Activated naive CD4-positive, alpha-beta T cell treated with anti-CD3 and anti-CD28 coated beads for 36 hours (primary cell): ENCODE data around the gene KCNJ2. TPM values are rescaled to one million over a fixed set of nuclear protein-coding genes. Genes with fewer than 3 reads are reported as not detected.

ENCODE experiments used
- CTCF ChIA-PET: fragments of 350-600 bp; sonication (Branson Sonifier 250); formaldehyde crosslinking; loops from one replicate; lab custom pipeline; 2021; ENCODE audit warnings: antibody characterized with exemption; lab: Charles Lee
- DNase-seq: peaks from one replicate; pipeline ENCODE4 v3.0.0-alpha.2; 2020
- H3K27ac Mint-ChIP-seq: one replicate; pipeline ENCODE4 v1.8.0; 2021; ENCODE audit warnings: mild to moderate bottlenecking, mixed read lengths
- H3K27me3 Mint-ChIP-seq: one replicate; pipeline ENCODE4 v1.8.0; 2021; ENCODE audit warnings: low read depth, mixed read lengths
- H3K36me3 Mint-ChIP-seq: one replicate; pipeline ENCODE4 v1.8.0; 2021; ENCODE audit warnings: low read depth, mixed read lengths
- H3K4me1 Mint-ChIP-seq: one replicate; pipeline ENCODE4 v1.8.0; 2021; ENCODE audit warnings: low read depth, mixed read lengths
- H3K4me3 Mint-ChIP-seq: one replicate; pipeline ENCODE4 v1.8.0; 2021; ENCODE audit warnings: mild to moderate bottlenecking, moderate library complexity, mixed read lengths
- H3K9me3 Mint-ChIP-seq: one replicate; pipeline ENCODE4 v1.8.0; 2021; ENCODE audit warnings: mixed read lengths
- intact Hi-C: fragments of 100-400 bp; cut with micrococcal nuclease; formaldehyde crosslinking; loops from one replicate; pipeline ENCODE4 v1.15.1; 2023
- total RNA-seq, 2 experiments: library from RNA; stranded (reverse); gene quantifications; one replicate each; pipeline ENCODE4 v1.2.3, GENCODE V29; 2021

KCNJ2 gene
- total RNA-seq, 2 experiments from 2014 or later = not detected

- DNase-seq = no peak
- Mint-ChIP-seq H3K36me3 (no peaks in the 10 kb centered on the region), H3K27me3 (peaks cover 19% of the 10 kb centered on the region), H3K4me1 (no peaks in the 10 kb centered on the region), H3K9me3 (no peaks in the 10 kb centered on the region), H3K4me3 (no peak overlapping the region), H3K27ac (no peak overlapping the region)
- CTCF ChIA-PET = no interaction called here
- intact Hi-C loops = no loop called here
These were observed 7.8 kb upstream of the KCNJ2 start for GRCh38 chr17:70161519-70161918.

- H3K36me3 Mint-ChIP-seq = no peaks in the 10 kb centered on the region
- CTCF ChIA-PET = no interaction called here
- peaks cover 45% of the 10 kb centered on the region for H3K27me3 Mint-ChIP-seq
These were observed 3.9 kb upstream of the KCNJ2 start for GRCh38 chr17:70165383-70165782.

GRCh38 chr17:70166615-70167014 is 2.7 kb upstream of the KCNJ2 start:
- H3K4me1 Mint-ChIP-seq = peaks cover 15% of the 10 kb centered on the region
- CTCF ChIA-PET = no interaction called here
- H3K4me3 Mint-ChIP-seq = no peak overlapping the region
- intact Hi-C loops = loop anchor here (5.0 kb wide), 1 partner anchor 386 kb away; no protein-coding TSS in a partner anchor
- H3K27me3 Mint-ChIP-seq = peaks cover 49% of the 10 kb centered on the region
- H3K9me3 Mint-ChIP-seq = no peaks in the 10 kb centered on the region
- no peaks in the 10 kb centered on the region for H3K36me3 Mint-ChIP-seq
- H3K27ac Mint-ChIP-seq = no peak overlapping the region
- no peak for DNase-seq

More at GRCh38 chr17:70165383-70165782, 3.9 kb upstream of the KCNJ2 start:
- intact Hi-C loops = loop anchor here (5.0 kb wide), 1 partner anchor 387 kb away; no protein-coding TSS in a partner anchor
- no peak overlapping the region for H3K27ac Mint-ChIP-seq
- no peak for DNase-seq
- H3K4me1 Mint-ChIP-seq = peaks cover 15% of the 10 kb centered on the region
- no peaks in the 10 kb centered on the region for H3K9me3 Mint-ChIP-seq
- H3K4me3 Mint-ChIP-seq = no peak overlapping the region

- intact Hi-C loops = loop anchor here (1.0 to 5.0 kb wide), 2 partner anchors 384 to 561 kb away; no protein-coding TSS in a partner anchor
- Mint-ChIP-seq H3K27ac (no peak overlapping the region), H3K27me3 (peaks cover 61% of the 10 kb centered on the region), H3K4me1 (peaks cover 15% of the 10 kb centered on the region), H3K4me3 (peak overlapping the region; percentile 70), H3K9me3 (no peaks in the 10 kb centered on the region), H3K36me3 (no peaks in the 10 kb centered on the region)
- DNase-seq = peak; percentile 44
- CTCF ChIA-PET = no interaction called here
These were observed 1.0 kb upstream of the KCNJ2 start for GRCh38 chr17:70168044-70168976.

GRCh38 chr17:70169709-70170597 is 621 bp downstream of the KCNJ2 start:
- intact Hi-C loops = loop anchor here (5.0 kb wide), 1 partner anchor 382 kb away; no protein-coding TSS in a partner anchor
- H3K4me1 Mint-ChIP-seq = peaks cover 15% of the 10 kb centered on the region
- no peak for DNase-seq
- H3K27ac Mint-ChIP-seq = no peak overlapping the region
- CTCF ChIA-PET = no interaction called here
- no peaks in the 10 kb centered on the region for H3K36me3 Mint-ChIP-seq
- no peaks in the 10 kb centered on the region for H3K9me3 Mint-ChIP-seq
- peaks cover 63% of the 10 kb centered on the region for H3K27me3 Mint-ChIP-seq
- peak overlapping the region; percentile 67 for H3K4me3 Mint-ChIP-seq

- intact Hi-C loops = no loop called here
- peaks cover 15% of the 10 kb centered on the region for H3K4me1 Mint-ChIP-seq
- DNase-seq = no peak
- no peak overlapping the region for H3K4me3 Mint-ChIP-seq
- no peaks in the 10 kb centered on the region for H3K36me3 Mint-ChIP-seq
- no peaks in the 10 kb centered on the region for H3K9me3 Mint-ChIP-seq
- H3K27me3 Mint-ChIP-seq = peaks cover 63% of the 10 kb centered on the region
- CTCF ChIA-PET = no interaction called here
- H3K27ac Mint-ChIP-seq = no peak overlapping the region
These were observed 1.8 kb downstream of the KCNJ2 start for GRCh38 chr17:70171159-70171558.

- Mint-ChIP-seq H3K27ac (no peak overlapping the region), H3K27me3 (peaks cover 53% of the 10 kb centered on the region), H3K9me3 (no peaks in the 10 kb centered on the region), H3K4me1 (peaks cover 15% of the 10 kb centered on the region), H3K4me3 (no peak overlapping the region), H3K36me3 (no peaks in the 10 kb centered on the region)
- CTCF ChIA-PET = no interaction called here
- intact Hi-C loops = no loop called here
- no peak for DNase-seq
These were observed 3.1 kb downstream of the KCNJ2 start for GRCh38 chr17:70172449-70172848.

- DNase-seq = no peak
- Mint-ChIP-seq H3K4me3 (no peak overlapping the region), H3K36me3 (no peaks in the 10 kb centered on the region), H3K27me3 (peaks cover 48% of the 10 kb centered on the region), H3K27ac (no peak overlapping the region), H3K9me3 (no peaks in the 10 kb centered on the region), H3K4me1 (peaks cover 15% of the 10 kb centered on the region)
- CTCF ChIA-PET = no interaction called here
- intact Hi-C loops = no loop called here
These were observed 3.6 kb downstream of the KCNJ2 start for GRCh38 chr17:70172923-70173322.

- intact Hi-C loops = no loop called here
- H3K36me3 Mint-ChIP-seq = no peaks in the 10 kb centered on the region
- no peak overlapping the region for H3K27ac Mint-ChIP-seq
- peaks cover 43% of the 10 kb centered on the region for H3K27me3 Mint-ChIP-seq
- CTCF ChIA-PET = no interaction called here
- H3K4me3 Mint-ChIP-seq = no peak overlapping the region
- no peaks in the 10 kb centered on the region for H3K9me3 Mint-ChIP-seq
- H3K4me1 Mint-ChIP-seq = peaks cover 9% of the 10 kb centered on the region
- DNase-seq = no peak
These were observed 4.3 kb downstream of the KCNJ2 start for GRCh38 chr17:70173681-70174080.

- Mint-ChIP-seq H3K27ac (no peak overlapping the region), H3K9me3 (no peaks in the 10 kb centered on the region), H3K27me3 (peaks cover 4% of the 10 kb centered on the region), H3K4me1 (no peaks in the 10 kb centered on the region), H3K36me3 (no peaks in the 10 kb centered on the region), H3K4me3 (no peak overlapping the region)
- no peak for DNase-seq
- intact Hi-C loops = no loop called here
- CTCF ChIA-PET = no interaction called here
These were observed 12.0 kb downstream of the KCNJ2 start for GRCh38 chr17:70181376-70181775.

GRCh38 chr17:70181866-70182265 is 12.5 kb downstream of the KCNJ2 start:
- no peaks in the 10 kb centered on the region for H3K36me3 Mint-ChIP-seq
- H3K9me3 Mint-ChIP-seq = no peaks in the 10 kb centered on the region
- intact Hi-C loops = no loop called here
- no peak overlapping the region for H3K27ac Mint-ChIP-seq
- no peak overlapping the region for H3K4me3 Mint-ChIP-seq
- no peaks in the 10 kb centered on the region for H3K4me1 Mint-ChIP-seq
- peaks cover 4% of the 10 kb centered on the region for H3K27me3 Mint-ChIP-seq
- CTCF ChIA-PET = interaction anchor here (0.5 kb wide), 1 partner anchor 1323 kb away, joined by 3 read pairs; no protein-coding TSS in a partner anchor
- no peak for DNase-seq

GRCh38 chr17:70183508-70183907 is 14.2 kb downstream of the KCNJ2 start:
- intact Hi-C loops = no loop called here
- CTCF ChIA-PET = no interaction called here
- no peak overlapping the region for H3K4me3 Mint-ChIP-seq
- no peaks in the 10 kb centered on the region for H3K9me3 Mint-ChIP-seq
- H3K36me3 Mint-ChIP-seq = no peaks in the 10 kb centered on the region
- no peak for DNase-seq
- H3K27ac Mint-ChIP-seq = no peak overlapping the region
- peaks cover 2% of the 10 kb centered on the region for H3K27me3 Mint-ChIP-seq
- no peaks in the 10 kb centered on the region for H3K4me1 Mint-ChIP-seq
